DND-41 (cell line): ENCODE measurements around the gene KCNC1.

Source experiments
- ATAC-seq: fragments of 200-7000 bp; cut with Tn5 transposase; 3 replicates; pipeline ENCODE4 v1.9.1; 2021; ENCODE audit warnings: low read depth; ENCODE audit not compliant: insufficient read depth
- DNase-seq: peaks from one replicate; pipeline ENCODE4 v3.0.0-alpha.2; 2020
- H2AFZ ChIP-seq: 2 replicates; pipeline ENCODE4 v1.6.0; 2012; ENCODE audit warnings: low read depth, low read length
- H3K27ac ChIP-seq: 2 replicates; pipeline ENCODE4 v1.5.1; 2012; ENCODE audit warnings: low read length, inconsistent platforms
- H3K27me3 ChIP-seq: fragments of 200-600 bp; sonication (generic); 2 replicates; pipeline ENCODE4 v1.6.0; 2012; ENCODE audit warnings: low read length, mild to moderate bottlenecking, inconsistent platforms; ENCODE audit not compliant: insufficient read depth, poor library complexity
- H3K36me3 ChIP-seq: 2 replicates; pipeline ENCODE4 v1.5.1; 2012; ENCODE audit warnings: low read length, inconsistent platforms; ENCODE audit not compliant: insufficient read depth
- H3K4me1 ChIP-seq: 2 replicates; pipeline ENCODE4 v1.5.1; 2012; ENCODE audit warnings: mild to moderate bottlenecking, low read length; ENCODE audit not compliant: insufficient read depth
- H3K4me2 ChIP-seq: 2 replicates; pipeline ENCODE4 v1.6.0; 2012; ENCODE audit warnings: mild to moderate bottlenecking, moderate library complexity, low read length, inconsistent platforms; ENCODE audit not compliant: insufficient read depth
- H3K4me3 ChIP-seq, 2 experiments: fragments of 200-600 bp in 1 of 2; shearing (Covaris generic) in 1 of 2; 2 replicates each; pipeline ENCODE4 v1.5.1; 2012 to 2016; ENCODE audit warnings: inconsistent platforms in 2 of 2, low read length in 2 of 2, mild to moderate bottlenecking in 2 of 2, low read depth in 1 of 2, moderate library complexity in 1 of 2
- H3K79me2 ChIP-seq: 2 replicates; pipeline ENCODE4 v1.6.0; 2012; ENCODE audit warnings: low read length, inconsistent platforms; ENCODE audit not compliant: insufficient read depth
- H3K9ac ChIP-seq: 2 replicates; pipeline ENCODE4 v1.6.0; 2012; ENCODE audit warnings: low read depth, mild to moderate bottlenecking, inconsistent platforms, low read length, moderate library complexity
- H3K9me3 ChIP-seq: 2 replicates; pipeline ENCODE4 v1.5.1; 2012; ENCODE audit warnings: low read length, moderate library complexity, mild to moderate bottlenecking, inconsistent platforms; ENCODE audit not compliant: insufficient read depth, severe bottlenecking
- H4K20me1 ChIP-seq: 2 replicates; pipeline ENCODE4 v1.6.0; 2012; ENCODE audit warnings: low read length; ENCODE audit not compliant: insufficient read depth
- CTCF ChIP-seq: IDR thresholded peaks from 2 replicates; pipeline ENCODE4 v1.5.1; 2012; ENCODE audit warnings: borderline replicate concordance, low read length, moderate library complexity, mild to moderate bottlenecking; ENCODE audit not compliant: poor library complexity, severe bottlenecking; ENCODE audit errors: extremely low read depth
- EZH2 ChIP-seq: IDR thresholded peaks from 3 replicates; pipeline ENCODE4 v1.6.1; 2012; ENCODE audit warnings: borderline replicate concordance, low read depth, mild to moderate bottlenecking, moderate library complexity, low read length, inconsistent platforms; ENCODE audit not compliant: severe bottlenecking

The KCNC1 gene

GRCh38 chr11:17771841-17772401 lies 37.3 kb downstream of the KCNC1 start:
- ATAC-seq (no peak), DNase-seq (no peak)
- H3K27ac ChIP-seq: no peak overlapping the region
- H3K4me1 ChIP-seq: no peaks in the 10 kb centered on the region
- no peaks in the 10 kb centered on the region for H3K9me3 ChIP-seq
- H4K20me1 ChIP-seq: no peaks in the 10 kb centered on the region; the same call in 1 of the 2 replicates
- H3K9ac ChIP-seq: no peak overlapping the region
- TF ChIP-seq CTCF: no peak
- TF ChIP-seq EZH2: no peak
- H3K79me2 ChIP-seq: no peaks in the 10 kb centered on the region
- H3K27me3 ChIP-seq: no peaks in the 10 kb centered on the region
- no peak overlapping the region for H3K4me3 ChIP-seq
- no peak overlapping the region for H2AFZ ChIP-seq
- no peaks in the 10 kb centered on the region for H3K36me3 ChIP-seq
- no peak overlapping the region for H3K4me2 ChIP-seq

- no peaks in the 10 kb centered on the region; the same call in 1 of the 2 replicates for H4K20me1 ChIP-seq
- no peaks in the 10 kb centered on the region for H3K79me2 ChIP-seq
- no peak overlapping the region for H2AFZ ChIP-seq
- no peak overlapping the region for H3K4me2 ChIP-seq
- H3K27ac ChIP-seq: no peak overlapping the region
- no peak overlapping the region for H3K9ac ChIP-seq
- H3K4me1 ChIP-seq: no peaks in the 10 kb centered on the region
- DNase-seq: no peak
- ATAC-seq: no peak
- no peaks in the 10 kb centered on the region for H3K9me3 ChIP-seq
- TF ChIP-seq EZH2: no peak
- H3K4me3 ChIP-seq: no peak overlapping the region
- no peaks in the 10 kb centered on the region for H3K27me3 ChIP-seq
- H3K36me3 ChIP-seq: no peaks in the 10 kb centered on the region
These were observed 38.4 kb downstream of the KCNC1 start for GRCh38 chr11:17772704-17773600.

GRCh38 chr11:17773674-17774073 lies 39.1 kb downstream of the KCNC1 start:
- Histone ChIP-seq H3K4me1 (no peaks in the 10 kb centered on the region), H3K4me3 (no peak overlapping the region), H3K79me2 (no peaks in the 10 kb centered on the region), H3K27me3 (no peaks in the 10 kb centered on the region), H3K4me2 (no peak overlapping the region), H3K9ac (no peak overlapping the region), H4K20me1 (no peaks in the 10 kb centered on the region; the same call in 1 of the 2 replicates), H3K9me3 (no peaks in the 10 kb centered on the region), H2AFZ (no peak overlapping the region), H3K36me3 (no peaks in the 10 kb centered on the region), H3K27ac (no peak overlapping the region)
- TF ChIP-seq CTCF (no peak), EZH2 (no peak)
- DNase-seq (no peak), ATAC-seq (no peak)
